Neural crest cell (in vitro differentiated cells): Measurements from ENCODE around the gene SEMA6A. TPM values are rescaled to one million over a fixed set of nuclear protein-coding genes. Genes with fewer than 3 reads are reported as not detected.
A peak's percentile ranks its signal among the peaks of the same experiment; 100 is the strongest.

Experiments used
- DNase-seq: peaks from one replicate; pipeline ENCODE4 v3.0.0; 2021; ENCODE audit warnings: low read depth, mixed read lengths, low spot score
- H3K27ac Mint-ChIP-seq: one replicate; pipeline ENCODE4 v1.8.0; 2021; ENCODE audit warnings: mild to moderate bottlenecking, mixed read lengths; ENCODE audit not compliant: unreplicated experiment
- H3K27me3 Mint-ChIP-seq: 2 replicates; pipeline ENCODE4 v1.8.0; 2021; ENCODE audit warnings: low read depth, mild to moderate bottlenecking, mixed read lengths
- H3K36me3 Mint-ChIP-seq: 2 replicates; pipeline ENCODE4 v1.8.0; 2021; ENCODE audit warnings: low read depth, mild to moderate bottlenecking, mixed read lengths
- H3K4me1 Mint-ChIP-seq: 2 replicates; pipeline ENCODE4 v1.8.0; 2021; ENCODE audit warnings: mixed read lengths
- H3K4me3 Mint-ChIP-seq: one replicate; pipeline ENCODE4 v1.8.0; 2021; ENCODE audit warnings: mild to moderate bottlenecking, mixed read lengths
- H3K9me3 Mint-ChIP-seq: 2 replicates; pipeline ENCODE4 v1.8.0; 2021; ENCODE audit warnings: mixed read lengths
- total RNA-seq: library from RNA; stranded (reverse); gene quantifications from 2 replicates; pipeline ENCODE4 v1.2.1, GENCODE V29; 2021
- TF ChIP-seq, protein P1 (sequence below): fragments of 200-600 bp; sonication (generic); conservative IDR thresholded peaks from 2 replicates; pipeline ENCODE4 v1.5.0; 2021; ENCODE audit warnings: antibody characterized with exemption, mild to moderate bottlenecking

Gene SEMA6A
- total RNA-seq, 1 donor from 2014 or later: 30.0 TPM

DNA sequence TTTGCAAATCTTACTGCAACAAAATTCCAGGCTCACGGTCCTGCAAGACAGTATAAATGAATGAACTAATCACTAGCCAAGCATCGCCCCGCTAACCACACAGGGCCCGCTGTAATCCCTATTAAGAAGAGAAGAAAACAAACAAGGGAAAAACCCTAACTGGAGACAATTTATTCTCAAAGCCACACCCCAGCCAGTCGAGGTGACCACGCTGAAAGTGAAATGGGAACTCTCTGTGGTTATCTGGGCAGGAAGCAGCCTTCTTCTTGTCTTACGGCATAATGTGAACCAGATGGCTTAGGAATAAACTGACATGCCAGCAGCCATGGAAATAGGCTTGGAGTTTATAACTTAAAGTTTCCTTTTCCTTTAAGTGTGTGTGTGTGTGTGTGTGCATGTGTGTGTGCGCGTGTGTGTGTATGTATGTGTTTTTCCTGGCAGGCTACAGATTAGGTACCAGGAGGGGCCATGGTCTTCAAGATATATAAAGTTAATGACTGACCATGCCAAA lies 120.2 kb downstream of the SEMA6A start:
- no peak for DNase-seq
- Mint-ChIP-seq H3K27ac (peak overlapping the region; percentile 21), H3K36me3 (peaks cover 9% of the 10 kb centered on the region), H3K27me3 (no peaks in the 10 kb centered on the region), H3K9me3 (peaks cover 3% of the 10 kb centered on the region), H3K4me1 (peaks cover 51% of the 10 kb centered on the region), H3K4me3 (peak overlapping the region; percentile 47)
- TF ChIP-seq, protein P1, sequence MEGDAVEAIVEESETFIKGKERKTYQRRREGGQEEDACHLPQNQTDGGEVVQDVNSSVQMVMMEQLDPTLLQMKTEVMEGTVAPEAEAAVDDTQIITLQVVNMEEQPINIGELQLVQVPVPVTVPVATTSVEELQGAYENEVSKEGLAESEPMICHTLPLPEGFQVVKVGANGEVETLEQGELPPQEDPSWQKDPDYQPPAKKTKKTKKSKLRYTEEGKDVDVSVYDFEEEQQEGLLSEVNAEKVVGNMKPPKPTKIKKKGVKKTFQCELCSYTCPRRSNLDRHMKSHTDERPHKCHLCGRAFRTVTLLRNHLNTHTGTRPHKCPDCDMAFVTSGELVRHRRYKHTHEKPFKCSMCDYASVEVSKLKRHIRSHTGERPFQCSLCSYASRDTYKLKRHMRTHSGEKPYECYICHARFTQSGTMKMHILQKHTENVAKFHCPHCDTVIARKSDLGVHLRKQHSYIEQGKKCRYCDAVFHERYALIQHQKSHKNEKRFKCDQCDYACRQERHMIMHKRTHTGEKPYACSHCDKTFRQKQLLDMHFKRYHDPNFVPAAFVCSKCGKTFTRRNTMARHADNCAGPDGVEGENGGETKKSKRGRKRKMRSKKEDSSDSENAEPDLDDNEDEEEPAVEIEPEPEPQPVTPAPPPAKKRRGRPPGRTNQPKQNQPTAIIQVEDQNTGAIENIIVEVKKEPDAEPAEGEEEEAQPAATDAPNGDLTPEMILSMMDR: no peak

DNA sequence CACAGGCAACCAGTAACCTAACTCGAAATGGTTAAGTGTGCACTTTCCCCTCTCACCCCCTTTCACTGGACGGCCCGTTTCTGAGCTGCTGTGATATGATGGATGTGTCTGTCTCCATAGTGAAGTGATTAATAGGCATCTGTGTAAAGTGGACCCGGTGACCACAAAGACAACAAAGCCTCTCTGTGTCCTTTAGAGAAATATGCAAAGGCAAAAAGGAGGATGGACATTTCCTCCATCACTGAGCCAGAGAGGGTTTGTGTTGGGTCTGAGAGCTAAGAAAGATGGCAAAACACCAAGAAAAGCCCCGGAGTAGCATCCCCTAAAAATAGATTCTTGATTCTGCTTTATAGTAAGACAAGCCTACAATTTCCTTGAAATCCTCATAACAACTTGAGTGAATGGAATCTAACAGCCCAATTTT lies 120.6 kb downstream of the SEMA6A start:
- DNase-seq: no peak
- peaks cover 56% of the 10 kb centered on the region for H3K4me1 Mint-ChIP-seq
- TF ChIP-seq, protein P1: no peak
- peak overlapping the region; percentile 1 for H3K27ac Mint-ChIP-seq
- peaks cover 3% of the 10 kb centered on the region for H3K9me3 Mint-ChIP-seq
- peak overlapping the region; percentile 47 for H3K4me3 Mint-ChIP-seq
- no peaks in the 10 kb centered on the region for H3K27me3 Mint-ChIP-seq
- H3K36me3 Mint-ChIP-seq: peaks cover 9% of the 10 kb centered on the region

DNA sequence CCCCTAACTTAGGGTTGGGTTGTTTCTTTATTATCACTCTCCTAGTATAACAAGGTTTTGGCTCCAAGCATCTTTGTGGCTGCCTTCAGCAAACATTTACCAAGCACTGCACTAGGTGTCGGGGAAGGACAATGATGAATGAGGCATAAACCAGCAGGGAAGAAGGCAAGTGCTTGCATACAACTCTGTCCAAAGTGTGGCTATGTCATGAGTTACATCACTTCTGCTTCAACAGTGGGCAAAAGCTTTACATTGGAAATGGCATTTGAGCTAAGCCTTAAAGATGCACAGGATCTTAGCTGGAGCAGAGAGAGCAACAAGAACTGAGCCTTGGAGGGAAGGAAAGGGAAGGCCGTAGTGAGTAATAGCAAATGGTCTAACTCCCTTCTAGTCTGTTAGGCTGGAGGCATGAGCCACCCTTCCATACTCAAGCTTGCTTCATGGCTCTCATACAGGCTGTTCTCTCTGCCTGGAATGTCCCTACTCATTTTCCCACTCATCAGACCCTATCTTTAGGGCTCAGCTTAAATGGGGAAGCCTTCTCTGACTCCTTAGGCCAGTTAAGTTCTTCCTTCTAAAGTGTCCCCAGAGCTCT lies 121.8 kb downstream of the SEMA6A start:
- Mint-ChIP-seq H3K9me3 (peaks cover 3% of the 10 kb centered on the region), H3K27ac (no peak overlapping the region), H3K27me3 (no peaks in the 10 kb centered on the region), H3K4me3 (no peak overlapping the region), H3K4me1 (peaks cover 63% of the 10 kb centered on the region), H3K36me3 (peaks cover 12% of the 10 kb centered on the region)
- TF ChIP-seq, protein P1: no peak
- no peak for DNase-seq

DNA sequence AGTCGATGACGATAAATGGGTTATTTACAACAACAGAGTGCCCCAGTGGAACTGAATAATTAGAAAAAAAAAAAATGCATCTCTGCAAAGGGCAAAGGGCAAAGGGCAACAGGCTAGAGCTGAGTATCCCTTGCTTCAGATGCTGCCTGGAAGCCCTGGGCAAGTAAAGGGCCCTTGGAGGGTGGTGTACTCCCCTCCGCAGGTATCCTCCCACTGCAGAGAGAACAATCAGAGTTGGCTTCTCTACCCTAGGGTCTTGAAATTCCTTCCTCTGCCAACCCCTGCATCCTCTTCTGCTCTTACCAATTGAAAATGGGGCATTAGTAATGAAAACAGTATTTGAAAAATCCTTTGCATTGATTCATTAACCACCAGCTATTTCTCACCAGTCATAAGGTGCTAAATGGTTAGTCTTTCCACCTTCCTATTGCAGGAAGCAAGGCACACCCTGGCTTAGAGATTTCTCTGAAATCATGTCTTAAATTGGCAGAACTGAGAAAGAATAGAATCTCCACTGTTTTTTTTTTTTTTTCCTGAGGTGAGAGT lies 122.6 kb downstream of the SEMA6A start:
- no peaks in the 10 kb centered on the region for H3K27me3 Mint-ChIP-seq
- peaks cover 14% of the 10 kb centered on the region for H3K36me3 Mint-ChIP-seq
- peaks cover 63% of the 10 kb centered on the region for H3K4me1 Mint-ChIP-seq
- H3K27ac Mint-ChIP-seq: no peak overlapping the region
- TF ChIP-seq, protein P1: no peak
- DNase-seq: no peak
- peaks cover 3% of the 10 kb centered on the region for H3K9me3 Mint-ChIP-seq
- no peak overlapping the region for H3K4me3 Mint-ChIP-seq

DNA sequence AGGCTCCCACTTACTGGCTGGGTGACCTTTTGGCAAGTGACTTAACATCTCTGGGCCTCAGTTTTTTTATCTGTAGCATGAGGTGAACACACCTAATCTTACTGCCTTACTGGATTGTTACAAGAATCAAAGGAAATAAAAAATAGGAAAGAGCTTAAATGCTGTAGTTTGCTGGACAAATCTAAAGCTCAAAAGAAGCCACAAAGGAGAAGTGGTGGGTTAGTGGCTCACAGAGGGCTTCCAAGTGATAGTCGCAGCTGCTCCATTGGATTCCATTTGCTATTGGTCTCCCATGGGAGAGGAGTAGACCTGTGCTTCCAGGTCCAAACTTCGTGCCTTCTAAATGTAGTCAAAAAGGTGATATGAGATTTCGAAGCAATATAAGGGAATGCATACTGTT lies 123.6 kb downstream of the SEMA6A start:
- Mint-ChIP-seq H3K4me1 (peaks cover 63% of the 10 kb centered on the region), H3K9me3 (peaks cover 3% of the 10 kb centered on the region), H3K27me3 (no peaks in the 10 kb centered on the region), H3K27ac (no peak overlapping the region), H3K36me3 (peaks cover 13% of the 10 kb centered on the region), H3K4me3 (no peak overlapping the region)
- no peak for DNase-seq
- TF ChIP-seq, protein P1: no peak
